GM23338 (cell line): ENCODE data around the gene HIVEP3. TPM values are rescaled to one million over a fixed set of nuclear protein-coding genes. Genes with fewer than 3 reads are reported as not detected.

Experiments
- ATAC-seq: fragments of 200-7000 bp; cut with Tn5 transposase; 3 replicates; pipeline ENCODE4 v1.9.1; 2020
- DNase-seq: peaks from one replicate; pipeline ENCODE4 v3.0.0-alpha.2; 2015; ENCODE audit warnings: low spot score
- H2AFZ ChIP-seq: fragments of 200-600 bp; sonication (generic); 2 replicates; pipeline ENCODE4 v1.8.0; 2016; ENCODE audit warnings: antibody characterized with exemption, mild to moderate bottlenecking, moderate library complexity
- H3F3A ChIP-seq: fragments of 200-600 bp; sonication (generic); replicated peaks from 2 replicates; pipeline ENCODE4 v1.8.0; 2017; ENCODE audit warnings: antibody characterized with exemption, mixed run types, low read depth
- H3K27ac ChIP-seq: fragments of 200-600 bp; sonication (generic); 2 replicates; pipeline ENCODE4 v1.6.1; 2016; ENCODE audit warnings: low read depth
- H3K27me3 ChIP-seq: fragments of 200-600 bp; sonication (generic); 2 replicates; pipeline ENCODE4 v1.8.0; 2016; ENCODE audit warnings: mild to moderate bottlenecking, mixed run types, moderate library complexity; ENCODE audit not compliant: insufficient read depth
- H3K36me3 ChIP-seq: fragments of 200-600 bp; sonication (generic); 2 replicates; pipeline ENCODE4 v1.8.0; 2016; ENCODE audit warnings: mild to moderate bottlenecking; ENCODE audit not compliant: insufficient read depth
- H3K4me1 ChIP-seq: fragments of 200-600 bp; sonication (generic); 2 replicates; pipeline ENCODE4 v1.8.0; 2016; ENCODE audit warnings: mild to moderate bottlenecking, moderate library complexity; ENCODE audit not compliant: insufficient read depth
- H3K4me2 ChIP-seq: fragments of 200-600 bp; sonication (generic); 2 replicates; pipeline ENCODE4 v1.7.1; 2017; ENCODE audit warnings: mixed run types
- H3K4me3 ChIP-seq: fragments of 200-600 bp; sonication (generic); 2 replicates; pipeline ENCODE4 v1.6.1; 2016; ENCODE audit warnings: mixed run types
- H3K79me2 ChIP-seq: fragments of 200-600 bp; sonication (generic); replicated peaks from 2 replicates; pipeline ENCODE4 v1.8.0; 2017; ENCODE audit warnings: mild to moderate bottlenecking; ENCODE audit not compliant: insufficient read depth
- H3K9me2 ChIP-seq: fragments of 200-600 bp; sonication (generic); 2 replicates; pipeline ENCODE4 v1.8.0; 2017; ENCODE audit not compliant: insufficient read depth
- H4K20me1 ChIP-seq: fragments of 200-600 bp; sonication (generic); replicated peaks from 2 replicates; pipeline ENCODE4 v1.8.0; 2017; ENCODE audit warnings: mild to moderate bottlenecking; ENCODE audit not compliant: insufficient read depth
- H3K27ac Mint-ChIP-seq: 2 replicates; pipeline ENCODE4 v1.8.0; 2020; ENCODE audit warnings: inconsistent platforms, mild to moderate bottlenecking, moderate library complexity, mixed read lengths
- H3K27me3 Mint-ChIP-seq: 3 replicates; pipeline ENCODE4 v1.8.0; 2022; ENCODE audit warnings: low read depth, mild to moderate bottlenecking, moderate library complexity, mixed read lengths, inconsistent platforms; ENCODE audit not compliant: insufficient read depth, poor library complexity
- H3K36me3 Mint-ChIP-seq: 3 replicates; pipeline ENCODE4 v1.8.0; 2021; ENCODE audit warnings: low read depth, mild to moderate bottlenecking, inconsistent platforms, moderate library complexity, mixed read lengths
- H3K4me1 Mint-ChIP-seq: 3 replicates; pipeline ENCODE4 v1.8.0; 2020; ENCODE audit warnings: mild to moderate bottlenecking, inconsistent platforms, mixed read lengths
- H3K4me3 Mint-ChIP-seq: 3 replicates; pipeline ENCODE4 v1.8.0; 2021; ENCODE audit warnings: moderate library complexity, mild to moderate bottlenecking, inconsistent platforms, mixed read lengths
- H3K9me3 Mint-ChIP-seq: 3 replicates; pipeline ENCODE4 v1.8.0; 2020; ENCODE audit warnings: moderate library complexity, mild to moderate bottlenecking, inconsistent platforms, mixed read lengths
- CREB1 ChIP-seq: fragments of 250-450 bp; sonication (Bioruptor Pico); IDR thresholded peaks from 2 replicates; pipeline ENCODE4 v1.5.0; 2020; ENCODE audit warnings: low read depth, mild to moderate bottlenecking, moderate library complexity
- EZH2 ChIP-seq: fragments of 200-600 bp; sonication (generic); IDR thresholded peaks from one replicate; pipeline ENCODE4 v1.8.0; 2017; ENCODE audit warnings: antibody characterized with exemption, mild to moderate bottlenecking, low read depth; ENCODE audit not compliant: unreplicated experiment
- EZH2phosphoT487 ChIP-seq: fragments of 200-600 bp; sonication (generic); IDR thresholded peaks from one replicate; pipeline ENCODE4 v1.8.1; 2018; ENCODE audit warnings: antibody characterized with exemption; ENCODE audit not compliant: unreplicated experiment
- JUNB ChIP-seq: IDR thresholded peaks from one replicate; pipeline ENCODE4 v1.6.1; 2016; ENCODE audit warnings: antibody characterized with exemption; ENCODE audit not compliant: unreplicated experiment
- NANOG ChIP-seq: IDR thresholded peaks from 2 replicates; pipeline ENCODE4 v1.6.1; 2016; ENCODE audit warnings: antibody characterized with exemption, borderline replicate concordance
- POLR2AphosphoS5 ChIP-seq: IDR thresholded peaks from 2 replicates; pipeline ENCODE4 v1.6.1; 2016; ENCODE audit warnings: antibody characterized with exemption, low read depth
- STAT1 ChIP-seq: IDR thresholded peaks from one replicate; pipeline ENCODE4 v1.6.1; 2016; ENCODE audit warnings: antibody characterized with exemption; ENCODE audit not compliant: unreplicated experiment
- ZNF114 ChIP-seq: fragments of 250-450 bp; sonication (Bioruptor Pico); IDR thresholded peaks from 2 replicates; pipeline ENCODE4 v1.5.0; 2020; ENCODE audit warnings: mild to moderate bottlenecking, moderate library complexity
- ZNF331 ChIP-seq: fragments of 250-450 bp; sonication (Bioruptor Pico); IDR thresholded peaks from 2 replicates; pipeline ENCODE4 v1.5.0; 2020; ENCODE audit warnings: low read depth, mild to moderate bottlenecking, moderate library complexity
- polyA plus RNA-seq: library from polyadenylated mRNA; unstranded; fragments of >200 nt; fragmentation: Nextera tagmentation; extraction: Ambion mirVana; gene quantifications from 2 replicates; pipeline ENCODE4 v1.2.1, GENCODE V29; 2016
- total RNA-seq: library from RNA; depleted of rRNA; stranded (reverse); fragments of >200 nt; shearing (Covaris generic); gene quantifications from 2 replicates; pipeline ENCODE4 v1.2.3, GENCODE V29; 2014
- TF ChIP-seq, protein P1 (sequence below), 2 experiments: fragments of 200-600 bp in 1 of 2; sonication (generic) in 1 of 2; conservative IDR thresholded peaks; 2 replicates each; pipeline versions ENCODE4 v1.5.1 to v1.6.1; 2016 to 2017; ENCODE audit warnings: antibody characterized with exemption in 2 of 2, low read depth in 2 of 2, mild to moderate bottlenecking in 2 of 2, moderate library complexity in 1 of 2
- TF ChIP-seq, protein P2 (sequence below): IDR thresholded peaks from one replicate; pipeline ENCODE4 v1.6.1; 2018; ENCODE audit warnings: antibody characterized with exemption; ENCODE audit not compliant: unreplicated experiment
- TF ChIP-seq, protein P3 (sequence below): IDR thresholded peaks from 2 replicates; pipeline ENCODE4 v1.6.1; 2016; ENCODE audit warnings: antibody characterized with exemption
- TF ChIP-seq, protein P4 (sequence below): fragments of 250-450 bp; sonication (Bioruptor Pico); IDR thresholded peaks from 2 replicates; pipeline ENCODE4 v1.5.0; 2020; ENCODE audit warnings: mild to moderate bottlenecking, moderate library complexity

Gene HIVEP3
- total and polyA plus RNA-seq, 2 experiments from 2014 or later: 0.14 to 0.24 TPM

DNA sequence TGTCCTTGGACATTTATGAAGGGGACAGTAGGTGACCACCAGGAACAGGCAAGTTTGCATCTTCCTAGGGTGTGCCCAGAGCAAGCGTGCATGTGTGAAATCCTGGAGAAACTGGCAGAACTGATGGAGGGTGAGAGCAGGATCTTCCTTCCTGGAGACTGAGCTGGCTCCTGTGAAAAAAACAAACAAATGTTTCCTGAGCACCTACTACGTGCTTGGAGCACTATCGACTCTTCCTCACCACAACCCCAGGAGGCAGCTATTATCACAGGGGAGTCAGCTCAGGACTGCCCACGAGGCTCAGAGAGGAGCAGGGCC, 432.7 kb downstream of the HIVEP3 start:
- Mint-ChIP-seq H3K27ac (no peak overlapping the region), H3K4me1 (peaks cover 30% of the 10 kb centered on the region), H3K36me3 (no peaks in the 10 kb centered on the region), H3K27me3 (peaks cover 14% of the 10 kb centered on the region), H3K4me3 (peak overlapping the region; percentile 48; the same call in 1 of the 3 replicates), H3K9me3 (no peaks in the 10 kb centered on the region)
- no peaks in the 10 kb centered on the region for H3K36me3 ChIP-seq
- H3K27ac ChIP-seq: no peak overlapping the region
- TF ChIP-seq ZNF114 (CRISPR knock-in tag) (no peak), ZNF331 (no peak), EZH2 (no peak), STAT1 (no peak), CREB1 (CRISPR knock-in tag) (no peak), POLR2AphosphoS5 (no peak), EZH2phosphoT487 (no peak), JUNB (no peak), NANOG (no peak)
- TF ChIP-seq, protein P1, sequence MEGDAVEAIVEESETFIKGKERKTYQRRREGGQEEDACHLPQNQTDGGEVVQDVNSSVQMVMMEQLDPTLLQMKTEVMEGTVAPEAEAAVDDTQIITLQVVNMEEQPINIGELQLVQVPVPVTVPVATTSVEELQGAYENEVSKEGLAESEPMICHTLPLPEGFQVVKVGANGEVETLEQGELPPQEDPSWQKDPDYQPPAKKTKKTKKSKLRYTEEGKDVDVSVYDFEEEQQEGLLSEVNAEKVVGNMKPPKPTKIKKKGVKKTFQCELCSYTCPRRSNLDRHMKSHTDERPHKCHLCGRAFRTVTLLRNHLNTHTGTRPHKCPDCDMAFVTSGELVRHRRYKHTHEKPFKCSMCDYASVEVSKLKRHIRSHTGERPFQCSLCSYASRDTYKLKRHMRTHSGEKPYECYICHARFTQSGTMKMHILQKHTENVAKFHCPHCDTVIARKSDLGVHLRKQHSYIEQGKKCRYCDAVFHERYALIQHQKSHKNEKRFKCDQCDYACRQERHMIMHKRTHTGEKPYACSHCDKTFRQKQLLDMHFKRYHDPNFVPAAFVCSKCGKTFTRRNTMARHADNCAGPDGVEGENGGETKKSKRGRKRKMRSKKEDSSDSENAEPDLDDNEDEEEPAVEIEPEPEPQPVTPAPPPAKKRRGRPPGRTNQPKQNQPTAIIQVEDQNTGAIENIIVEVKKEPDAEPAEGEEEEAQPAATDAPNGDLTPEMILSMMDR (conservative IDR thresholded peaks at IDR 0.05; ENCODE audit: low read depth in 2 of 2): no peak
- TF ChIP-seq, protein P2, sequence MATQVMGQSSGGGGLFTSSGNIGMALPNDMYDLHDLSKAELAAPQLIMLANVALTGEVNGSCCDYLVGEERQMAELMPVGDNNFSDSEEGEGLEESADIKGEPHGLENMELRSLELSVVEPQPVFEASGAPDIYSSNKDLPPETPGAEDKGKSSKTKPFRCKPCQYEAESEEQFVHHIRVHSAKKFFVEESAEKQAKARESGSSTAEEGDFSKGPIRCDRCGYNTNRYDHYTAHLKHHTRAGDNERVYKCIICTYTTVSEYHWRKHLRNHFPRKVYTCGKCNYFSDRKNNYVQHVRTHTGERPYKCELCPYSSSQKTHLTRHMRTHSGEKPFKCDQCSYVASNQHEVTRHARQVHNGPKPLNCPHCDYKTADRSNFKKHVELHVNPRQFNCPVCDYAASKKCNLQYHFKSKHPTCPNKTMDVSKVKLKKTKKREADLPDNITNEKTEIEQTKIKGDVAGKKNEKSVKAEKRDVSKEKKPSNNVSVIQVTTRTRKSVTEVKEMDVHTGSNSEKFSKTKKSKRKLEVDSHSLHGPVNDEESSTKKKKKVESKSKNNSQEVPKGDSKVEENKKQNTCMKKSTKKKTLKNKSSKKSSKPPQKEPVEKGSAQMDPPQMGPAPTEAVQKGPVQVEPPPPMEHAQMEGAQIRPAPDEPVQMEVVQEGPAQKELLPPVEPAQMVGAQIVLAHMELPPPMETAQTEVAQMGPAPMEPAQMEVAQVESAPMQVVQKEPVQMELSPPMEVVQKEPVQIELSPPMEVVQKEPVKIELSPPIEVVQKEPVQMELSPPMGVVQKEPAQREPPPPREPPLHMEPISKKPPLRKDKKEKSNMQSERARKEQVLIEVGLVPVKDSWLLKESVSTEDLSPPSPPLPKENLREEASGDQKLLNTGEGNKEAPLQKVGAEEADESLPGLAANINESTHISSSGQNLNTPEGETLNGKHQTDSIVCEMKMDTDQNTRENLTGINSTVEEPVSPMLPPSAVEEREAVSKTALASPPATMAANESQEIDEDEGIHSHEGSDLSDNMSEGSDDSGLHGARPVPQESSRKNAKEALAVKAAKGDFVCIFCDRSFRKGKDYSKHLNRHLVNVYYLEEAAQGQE: no peak
- TF ChIP-seq, protein P3, sequence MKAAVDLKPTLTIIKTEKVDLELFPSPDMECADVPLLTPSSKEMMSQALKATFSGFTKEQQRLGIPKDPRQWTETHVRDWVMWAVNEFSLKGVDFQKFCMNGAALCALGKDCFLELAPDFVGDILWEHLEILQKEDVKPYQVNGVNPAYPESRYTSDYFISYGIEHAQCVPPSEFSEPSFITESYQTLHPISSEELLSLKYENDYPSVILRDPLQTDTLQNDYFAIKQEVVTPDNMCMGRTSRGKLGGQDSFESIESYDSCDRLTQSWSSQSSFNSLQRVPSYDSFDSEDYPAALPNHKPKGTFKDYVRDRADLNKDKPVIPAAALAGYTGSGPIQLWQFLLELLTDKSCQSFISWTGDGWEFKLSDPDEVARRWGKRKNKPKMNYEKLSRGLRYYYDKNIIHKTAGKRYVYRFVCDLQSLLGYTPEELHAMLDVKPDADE: no peak
- TF ChIP-seq, protein P4, sequence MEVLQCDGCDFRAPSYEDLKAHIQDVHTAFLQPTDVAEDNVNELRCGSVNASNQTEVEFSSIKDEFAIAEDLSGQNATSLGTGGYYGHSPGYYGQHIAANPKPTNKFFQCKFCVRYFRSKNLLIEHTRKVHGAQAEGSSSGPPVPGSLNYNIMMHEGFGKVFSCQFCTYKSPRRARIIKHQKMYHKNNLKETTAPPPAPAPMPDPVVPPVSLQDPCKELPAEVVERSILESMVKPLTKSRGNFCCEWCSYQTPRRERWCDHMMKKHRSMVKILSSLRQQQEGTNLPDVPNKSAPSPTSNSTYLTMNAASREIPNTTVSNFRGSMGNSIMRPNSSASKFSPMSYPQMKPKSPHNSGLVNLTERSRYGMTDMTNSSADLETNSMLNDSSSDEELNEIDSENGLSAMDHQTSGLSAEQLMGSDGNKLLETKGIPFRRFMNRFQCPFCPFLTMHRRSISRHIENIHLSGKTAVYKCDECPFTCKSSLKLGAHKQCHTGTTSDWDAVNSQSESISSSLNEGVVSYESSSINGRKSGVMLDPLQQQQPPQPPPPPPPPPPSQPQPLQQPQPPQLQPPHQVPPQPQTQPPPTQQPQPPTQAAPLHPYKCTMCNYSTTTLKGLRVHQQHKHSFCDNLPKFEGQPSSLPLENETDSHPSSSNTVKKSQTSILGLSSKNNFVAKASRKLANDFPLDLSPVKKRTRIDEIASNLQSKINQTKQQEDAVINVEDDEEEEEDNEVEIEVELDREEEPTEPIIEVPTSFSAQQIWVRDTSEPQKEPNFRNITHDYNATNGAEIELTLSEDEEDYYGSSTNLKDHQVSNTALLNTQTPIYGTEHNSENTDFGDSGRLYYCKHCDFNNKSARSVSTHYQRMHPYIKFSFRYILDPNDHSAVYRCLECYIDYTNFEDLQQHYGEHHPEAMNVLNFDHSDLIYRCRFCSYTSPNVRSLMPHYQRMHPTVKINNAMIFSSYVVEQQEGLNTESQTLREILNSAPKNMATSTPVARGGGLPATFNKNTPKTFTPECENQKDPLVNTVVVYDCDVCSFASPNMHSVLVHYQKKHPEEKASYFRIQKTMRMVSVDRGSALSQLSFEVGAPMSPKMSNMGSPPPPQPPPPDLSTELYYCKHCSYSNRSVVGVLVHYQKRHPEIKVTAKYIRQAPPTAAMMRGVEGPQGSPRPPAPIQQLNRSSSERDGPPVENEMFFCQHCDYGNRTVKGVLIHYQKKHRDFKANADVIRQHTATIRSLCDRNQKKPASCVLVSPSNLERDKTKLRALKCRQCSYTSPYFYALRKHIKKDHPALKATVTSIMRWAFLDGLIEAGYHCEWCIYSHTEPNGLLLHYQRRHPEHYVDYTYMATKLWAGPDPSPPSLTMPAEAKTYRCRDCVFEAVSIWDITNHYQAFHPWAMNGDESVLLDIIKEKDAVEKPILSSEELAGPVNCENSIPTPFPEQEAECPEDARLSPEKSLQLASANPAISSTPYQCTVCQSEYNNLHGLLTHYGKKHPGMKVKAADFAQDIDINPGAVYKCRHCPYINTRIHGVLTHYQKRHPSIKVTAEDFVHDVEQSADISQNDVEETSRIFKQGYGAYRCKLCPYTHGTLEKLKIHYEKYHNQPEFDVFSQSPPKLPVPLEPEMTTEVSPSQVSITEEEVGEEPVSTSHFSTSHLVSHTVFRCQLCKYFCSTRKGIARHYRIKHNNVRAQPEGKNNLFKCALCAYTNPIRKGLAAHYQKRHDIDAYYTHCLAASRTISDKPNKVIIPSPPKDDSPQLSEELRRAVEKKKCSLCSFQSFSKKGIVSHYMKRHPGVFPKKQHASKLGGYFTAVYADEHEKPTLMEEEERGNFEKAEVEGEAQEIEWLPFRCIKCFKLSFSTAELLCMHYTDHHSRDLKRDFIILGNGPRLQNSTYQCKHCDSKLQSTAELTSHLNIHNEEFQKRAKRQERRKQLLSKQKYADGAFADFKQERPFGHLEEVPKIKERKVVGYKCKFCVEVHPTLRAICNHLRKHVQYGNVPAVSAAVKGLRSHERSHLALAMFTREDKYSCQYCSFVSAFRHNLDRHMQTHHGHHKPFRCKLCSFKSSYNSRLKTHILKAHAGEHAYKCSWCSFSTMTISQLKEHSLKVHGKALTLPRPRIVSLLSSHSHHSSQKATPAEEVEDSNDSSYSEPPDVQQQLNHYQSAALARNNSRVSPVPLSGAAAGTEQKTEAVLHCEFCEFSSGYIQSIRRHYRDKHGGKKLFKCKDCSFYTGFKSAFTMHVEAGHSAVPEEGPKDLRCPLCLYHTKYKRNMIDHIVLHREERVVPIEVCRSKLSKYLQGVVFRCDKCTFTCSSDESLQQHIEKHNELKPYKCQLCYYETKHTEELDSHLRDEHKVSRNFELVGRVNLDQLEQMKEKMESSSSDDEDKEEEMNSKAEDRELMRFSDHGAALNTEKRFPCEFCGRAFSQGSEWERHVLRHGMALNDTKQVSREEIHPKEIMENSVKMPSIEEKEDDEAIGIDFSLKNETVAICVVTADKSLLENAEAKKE: no peak
- no peaks in the 10 kb centered on the region for H3K79me2 ChIP-seq
- H4K20me1 ChIP-seq: no peaks in the 10 kb centered on the region
- peak overlapping the region; percentile 20; the same call in 1 of the 2 replicates for H3K4me3 ChIP-seq
- H3F3A ChIP-seq: no peaks in the 10 kb centered on the region
- peaks cover 26% of the 10 kb centered on the region for H3K4me1 ChIP-seq
- no peaks in the 10 kb centered on the region for H3K27me3 ChIP-seq
- peak overlapping the region; percentile 43; the same call in 1 of the 2 replicates for H2AFZ ChIP-seq
- H3K4me2 ChIP-seq: peak overlapping the region; percentile 68
- no peak for ATAC-seq
- no peak for DNase-seq
- H3K9me2 ChIP-seq: peaks cover 4% of the 10 kb centered on the region; the same call in 1 of the 2 replicates
